ENCODE measurements around the gene WNT9A. TPM values are rescaled to one million over a fixed set of nuclear protein-coding genes. Genes with fewer than 3 reads are reported as not detected.

The WNT9A gene
- total and polyA plus RNA-seq, 7 experiments from 2014 or later: 0.29 TPM; not detected in 6

DNA sequence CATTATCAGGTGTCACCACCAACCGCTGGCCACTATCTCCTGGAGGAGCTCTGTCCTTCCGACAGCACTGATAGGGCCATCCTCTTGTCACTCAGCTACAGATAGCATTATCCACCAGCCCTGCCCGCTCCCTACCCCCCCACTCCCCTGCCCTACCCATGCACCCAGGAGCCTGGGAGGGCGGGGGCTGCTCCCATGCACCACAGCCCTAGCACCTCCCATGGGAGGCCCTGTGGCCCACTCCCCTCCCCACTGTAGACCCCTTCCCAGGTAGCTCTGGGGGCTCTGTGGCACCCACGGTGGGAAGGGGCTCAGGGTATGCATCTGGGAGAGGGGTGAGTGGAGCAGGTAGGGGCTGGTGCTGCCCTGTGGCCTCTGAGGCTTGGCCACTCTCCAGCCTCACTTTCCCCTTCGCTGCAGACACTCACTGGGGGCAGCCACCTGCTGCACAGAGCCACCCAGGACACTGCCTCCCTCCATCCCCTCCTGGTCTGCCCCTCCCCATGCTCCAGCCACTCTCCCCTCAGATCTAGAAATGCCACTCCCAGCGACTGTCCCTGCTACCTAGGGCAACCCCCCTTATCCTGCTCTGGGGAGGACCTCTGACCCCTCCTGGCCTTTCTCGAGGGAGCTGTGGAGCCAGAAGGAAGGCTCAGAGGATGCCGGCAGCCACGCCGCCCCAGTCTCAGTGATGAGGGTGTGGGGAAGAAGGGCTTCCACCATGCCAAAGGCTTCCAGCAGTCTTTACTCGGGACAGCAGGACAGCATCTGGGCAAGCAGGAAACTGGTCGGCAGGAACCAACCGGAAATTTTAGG lies 58.5 kb downstream of the WNT9A start:
- POLR2A ChIA-PET: interaction anchor here (0.5 to 0.6 kb wide), 2 partner anchors 25 to 1654 kb away, joined by 3 to 5 read pairs; no protein-coding TSS in a partner anchor
- H3K4me1 Mint-ChIP-seq: peaks cover 9 to 45% (median 27%) of the 10 kb centered on the region in 7 donors
- Histone ChIP-seq H3K27ac (ENCODE audit: low read depth, low read length) (peak overlapping the region; percentile 75), H3K4me3 (ENCODE audit: low read length) (no peak overlapping the region), H3K9me3 (ENCODE audit: control insufficient read depth in 2 of 3, low read length in 3 of 3) (no peaks in the 10 kb centered on the region), H3K4me1 (ENCODE audit: control insufficient read depth in 2 of 2, insufficient read depth in 2 of 2, low read length in 2 of 2) (peaks cover 25 to 37% of the 10 kb centered on the region in 2 donors), H3K36me3 (ENCODE audit: control insufficient read depth in 2 of 3, insufficient read depth in 3 of 3, low read length in 3 of 3) (no peaks in the 10 kb centered on the region), H3K27me3 (ENCODE audit: control insufficient read depth in 2 of 2, insufficient read depth in 2 of 2, low read length in 2 of 2) (no peaks in the 10 kb centered on the region)
- H3K36me3 Mint-ChIP-seq: no peaks in the 10 kb centered on the region
- DNase-seq: peak in 1 of 9 donors; percentile 15
- H3K9me3 Mint-ChIP-seq: peaks cover 0 to 2% (median 0%) of the 10 kb centered on the region in 11 donors
- peak overlapping the region in 1 of 10 donors; percentile 19 for H3K4me3 Mint-ChIP-seq
- CTCF ChIA-PET: interaction anchor here (0.8 kb wide), 1 partner anchor 40 kb away, joined by 3 read pairs; no protein-coding TSS in a partner anchor
- no peak for ATAC-seq
- intact Hi-C loops (cut with micrococcal nuclease): loop anchor here (5.0 to 10.0 kb wide), 4 partner anchors 58 to 127 kb away; partner anchors contain the start of gene WNT9A (in 1 of the 2)
- peaks cover 0 to 2% (median 0%) of the 10 kb centered on the region in 5 donors for H3K27me3 Mint-ChIP-seq
- H3K27ac Mint-ChIP-seq: peak overlapping the region in 7 of 9 donors; percentile 69 to 89 (median 80)

DNA sequence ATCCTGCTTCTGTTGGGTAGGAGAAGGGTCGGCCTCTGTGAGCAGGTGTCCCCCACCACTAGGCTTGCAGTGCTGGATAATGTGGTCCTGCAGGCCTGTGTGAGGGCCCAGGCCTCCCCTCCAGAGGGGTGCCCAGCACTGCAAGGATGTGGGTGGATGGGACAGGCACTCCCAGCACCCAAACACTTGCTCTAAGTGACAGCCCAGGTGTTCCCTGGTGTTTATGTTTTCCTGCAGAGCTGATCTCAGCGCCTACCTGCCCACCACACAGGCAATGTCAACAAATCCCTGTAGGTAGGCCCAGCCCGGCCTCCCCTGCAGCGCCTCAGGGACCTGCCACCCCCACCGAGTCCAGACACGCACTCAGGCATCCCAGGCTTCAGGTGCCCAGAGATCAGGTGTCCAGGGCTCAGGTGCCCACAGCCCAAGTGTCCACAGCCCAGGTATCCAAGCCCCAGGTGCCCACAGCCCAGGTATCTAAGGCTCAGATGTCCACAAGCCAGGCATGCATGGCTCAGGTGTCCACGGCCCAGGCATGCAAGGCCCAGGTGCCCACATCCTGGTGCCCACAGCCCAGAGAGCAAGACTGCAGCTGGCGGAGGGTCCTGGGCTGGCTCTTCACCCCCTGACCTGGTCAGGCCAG lies 59.2 kb downstream of the WNT9A start:
- Histone ChIP-seq H3K4me3 (ENCODE audit: low read length) (no peak overlapping the region), H3K36me3 (ENCODE audit: control insufficient read depth in 2 of 3, insufficient read depth in 3 of 3, low read length in 3 of 3) (no peaks in the 10 kb centered on the region), H3K9me3 (ENCODE audit: control insufficient read depth in 2 of 3, low read length in 3 of 3) (no peaks in the 10 kb centered on the region), H3K27ac (ENCODE audit: low read depth, low read length) (peak overlapping the region; percentile 75), H3K27me3 (ENCODE audit: control insufficient read depth in 2 of 2, insufficient read depth in 2 of 2, low read length in 2 of 2) (no peaks in the 10 kb centered on the region), H3K4me1 (ENCODE audit: control insufficient read depth in 2 of 2, insufficient read depth in 2 of 2, low read length in 2 of 2) (peaks cover 30 to 40% of the 10 kb centered on the region in 2 donors)
- no peak for ATAC-seq
- no peaks in the 10 kb centered on the region for H3K36me3 Mint-ChIP-seq
- DNase-seq: peak in 1 of 9 donors; percentile 14
- H3K27ac Mint-ChIP-seq: peak overlapping the region in 8 of 9 donors; percentile 36 to 93 (median 81)
- H3K27me3 Mint-ChIP-seq: peaks cover 0 to 2% (median 0%) of the 10 kb centered on the region in 5 donors
- ChIA-PET CTCF (interaction anchor here (0.8 kb wide), 1 partner anchor 39 kb away, joined by 3 read pairs; no protein-coding TSS in a partner anchor), POLR2A (interaction anchor here (1.0 kb wide), 1 partner anchor 125 kb away, joined by 3 read pairs; no protein-coding TSS in a partner anchor)
- peak overlapping the region in 4 of 10 donors; percentile 16 to 86 (median 52) for H3K4me3 Mint-ChIP-seq
- H3K4me1 Mint-ChIP-seq: peaks cover 9 to 50% (median 23%) of the 10 kb centered on the region in 7 donors
- H3K9me3 Mint-ChIP-seq: peaks cover 0 to 2% (median 0%) of the 10 kb centered on the region in 11 donors
- intact Hi-C loops (cut with micrococcal nuclease): loop anchor here (5.0 to 10.0 kb wide), 4 partner anchors 59 to 126 kb away; partner anchors contain the start of gene WNT9A (in 1 of the 2)

DNA sequence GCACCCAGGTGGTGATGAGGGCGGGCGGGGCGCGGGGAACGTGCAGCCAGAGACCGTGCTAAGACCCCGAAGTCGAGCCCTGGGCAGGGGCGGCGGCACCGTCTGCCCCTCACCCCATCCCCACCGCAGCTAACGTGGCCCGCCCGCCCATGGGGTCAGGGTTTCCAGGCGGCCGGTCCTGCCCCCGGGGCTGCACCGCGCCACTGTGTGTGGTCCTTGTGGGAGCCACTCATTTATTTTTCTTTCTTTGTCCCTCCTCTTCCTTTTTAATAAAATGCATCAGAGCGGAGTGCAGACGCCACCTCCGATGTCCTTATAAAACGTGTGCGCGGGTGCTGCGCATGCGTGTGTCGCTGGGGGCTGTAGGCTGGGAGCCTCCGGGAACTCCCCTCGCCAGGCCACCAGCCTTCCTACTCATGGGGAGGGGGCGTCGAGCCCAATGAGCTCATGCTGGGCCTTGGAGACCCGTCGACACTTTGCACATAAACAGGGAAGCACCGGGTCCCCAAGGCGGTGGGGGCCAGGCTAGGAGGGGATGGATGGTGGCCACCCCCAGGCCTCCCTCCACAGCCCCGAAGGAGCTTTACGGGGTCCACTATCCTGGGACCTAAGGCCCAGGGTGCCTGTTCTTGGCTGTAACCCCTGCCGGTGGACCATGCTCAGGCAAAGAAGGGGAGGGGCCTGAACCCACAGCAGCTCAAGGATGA lies 59.9 kb downstream of the WNT9A start:
- peak overlapping the region in 9 of 10 donors; percentile 44 to 86 (median 77) for H3K4me3 Mint-ChIP-seq
- intact Hi-C loops (cut with micrococcal nuclease): loop anchor here (1.0 to 10.0 kb wide), 6 partner anchors 17 to 126 kb away; partner anchors contain the start of gene WNT9A (in 1 of the 2)
- POLR2A ChIA-PET: interaction anchor here (0.6 to 1.0 kb wide), 3 partner anchors 65 to 125 kb away, joined by 3 read pairs; no protein-coding TSS in a partner anchor
- DNase-seq (peak in 4 of 9 donors; percentile 20 to 35 (median 26)), ATAC-seq (no peak)
- Histone ChIP-seq H3K4me1 (ENCODE audit: control insufficient read depth in 2 of 2, insufficient read depth in 2 of 2, low read length in 2 of 2) (peaks cover 30 to 46% of the 10 kb centered on the region in 2 donors), H3K27ac (ENCODE audit: low read depth, low read length) (peak overlapping the region; percentile 75), H3K36me3 (ENCODE audit: control insufficient read depth in 2 of 3, insufficient read depth in 3 of 3, low read length in 3 of 3) (no peaks in the 10 kb centered on the region), H3K4me3 (ENCODE audit: low read length) (peak overlapping the region; percentile 43), H3K9me3 (ENCODE audit: control insufficient read depth in 2 of 3, low read length in 3 of 3) (no peaks in the 10 kb centered on the region), H3K27me3 (ENCODE audit: control insufficient read depth in 2 of 2, insufficient read depth in 2 of 2, low read length in 2 of 2) (no peaks in the 10 kb centered on the region)
- peaks cover 9 to 56% (median 23%) of the 10 kb centered on the region in 7 donors for H3K4me1 Mint-ChIP-seq
- peaks cover 0 to 2% (median 0%) of the 10 kb centered on the region in 5 donors for H3K27me3 Mint-ChIP-seq
- peaks cover 0 to 2% (median 0%) of the 10 kb centered on the region in 11 donors for H3K9me3 Mint-ChIP-seq
- H3K27ac Mint-ChIP-seq: peak overlapping the region; percentile 68 to 94 (median 90)
- CTCF ChIA-PET: no interaction called here
- no peaks in the 10 kb centered on the region for H3K36me3 Mint-ChIP-seq

DNA sequence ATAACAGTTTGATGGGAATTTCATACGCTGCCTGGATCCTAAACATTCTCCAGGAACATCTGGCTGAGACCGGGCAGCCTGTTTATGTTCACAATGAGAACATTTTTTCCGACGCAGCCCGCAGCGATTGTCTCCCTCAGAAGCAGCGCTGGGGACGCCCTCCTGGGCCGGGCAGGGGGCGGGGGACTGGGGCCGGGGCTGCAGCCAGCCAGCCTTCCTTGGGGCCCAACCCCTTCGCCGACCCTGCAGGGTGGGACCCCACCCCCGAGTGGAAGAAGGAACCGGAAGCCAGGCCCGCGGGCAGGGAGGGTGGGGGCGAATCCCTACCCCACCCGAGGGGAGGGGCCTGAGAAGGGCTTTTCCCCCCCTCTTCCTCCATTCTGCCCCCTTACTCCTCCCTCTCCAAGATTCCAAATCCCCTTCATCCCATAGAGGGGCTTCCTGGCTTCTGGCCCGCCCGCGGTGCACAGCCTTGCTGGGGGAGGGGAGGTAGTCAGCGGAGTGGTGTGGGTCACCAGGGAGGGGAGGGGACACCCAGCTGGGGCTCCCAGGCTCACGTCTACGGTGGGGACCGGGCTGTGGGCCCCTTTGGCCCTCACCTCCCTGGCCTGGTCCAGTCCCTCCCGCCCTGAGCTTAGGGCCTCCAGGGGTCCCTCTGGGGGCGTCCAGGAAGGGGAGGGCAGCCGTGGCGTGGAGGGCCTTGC lies 60.6 kb downstream of the WNT9A start:
- H3K4me1 ChIP-seq (ENCODE audit: control insufficient read depth in 2 of 2, insufficient read depth in 2 of 2, low read length in 2 of 2): peaks cover 30 to 47% of the 10 kb centered on the region in 2 donors

DNA sequence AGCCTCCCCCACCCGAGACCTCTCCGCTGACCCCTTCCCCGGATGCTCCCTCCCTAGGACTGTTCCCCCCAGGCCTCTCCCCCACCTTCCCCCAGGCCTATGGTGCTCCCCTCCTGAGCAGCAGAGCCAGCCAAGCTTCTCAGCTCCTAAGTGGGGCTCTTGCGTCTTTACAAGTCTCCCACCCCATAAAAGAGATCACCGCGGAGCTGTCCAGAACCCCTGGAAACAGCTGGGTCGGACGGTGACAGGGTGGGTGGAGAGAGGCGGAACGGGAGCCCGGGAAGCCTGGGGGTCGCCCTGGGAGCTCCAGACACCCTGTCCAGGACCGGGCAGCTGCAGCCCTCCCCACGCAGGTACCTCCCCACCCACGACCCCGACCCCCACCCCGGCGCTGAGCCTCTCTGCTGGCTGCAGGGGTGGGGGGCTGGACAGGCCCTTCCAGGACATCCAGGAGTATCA lies 61.2 kb downstream of the WNT9A start:
- CTCF ChIA-PET: no interaction called here

More for the DNA sequence above, 60.6 kb downstream of the WNT9A start:
- Mint-ChIP-seq H3K36me3 (no peaks in the 10 kb centered on the region), H3K27me3 (peaks cover 0 to 4% (median 0%) of the 10 kb centered on the region in 5 donors), H3K27ac (peak overlapping the region in 8 of 9 donors; percentile 76 to 94 (median 92)), H3K9me3 (no peaks in the 10 kb centered on the region), H3K4me3 (peak overlapping the region; percentile 17 to 84 (median 74)), H3K4me1 (peaks cover 9 to 60% (median 27%) of the 10 kb centered on the region in 7 donors)
- H3K9me3 ChIP-seq (ENCODE audit: control insufficient read depth in 2 of 3, low read length in 3 of 3): no peaks in the 10 kb centered on the region
- CTCF ChIA-PET: no interaction called here
- H3K27me3 ChIP-seq (ENCODE audit: control insufficient read depth in 2 of 2, insufficient read depth in 2 of 2, low read length in 2 of 2): no peaks in the 10 kb centered on the region
- ATAC-seq (peak; percentile 36), DNase-seq (peak in 8 of 9 donors; percentile 20 to 42 (median 35))
- intact Hi-C loops (cut with micrococcal nuclease): loop anchor here (1.0 to 10.0 kb wide), 7 partner anchors 16 to 125 kb away; partner anchors contain the start of gene WNT9A (in 1 of the 2)
- H3K4me3 ChIP-seq (ENCODE audit: low read length): peak overlapping the region; percentile 43
- POLR2A ChIA-PET: interaction anchor here (0.6 to 3.6 kb wide), 4 partner anchors 17 to 121 kb away, joined by 3 to 13 read pairs (median 4); no protein-coding TSS in a partner anchor
- no peaks in the 10 kb centered on the region for H3K36me3 ChIP-seq (ENCODE audit: control insufficient read depth in 2 of 3, insufficient read depth in 3 of 3, low read length in 3 of 3)
- H3K27ac ChIP-seq (ENCODE audit: low read depth, low read length): peak overlapping the region; percentile 75

More for the DNA sequence above, 61.2 kb downstream of the WNT9A start:
- H3K4me1 ChIP-seq (ENCODE audit: control insufficient read depth in 2 of 2, insufficient read depth in 2 of 2, low read length in 2 of 2): peaks cover 30 to 47% of the 10 kb centered on the region in 2 donors
- H3K27me3 ChIP-seq (ENCODE audit: control insufficient read depth in 2 of 2, insufficient read depth in 2 of 2, low read length in 2 of 2): no peaks in the 10 kb centered on the region
- intact Hi-C loops (cut with micrococcal nuclease): loop anchor here (1.0 to 10.0 kb wide), 6 partner anchors 16 to 124 kb away; partner anchors contain the start of gene WNT9A (in 1 of the 2)
- no peaks in the 10 kb centered on the region for H3K9me3 ChIP-seq (ENCODE audit: control insufficient read depth in 2 of 3, low read length in 3 of 3)
- H3K9me3 Mint-ChIP-seq: no peaks in the 10 kb centered on the region
- H3K4me3 Mint-ChIP-seq: peak overlapping the region; percentile 17 to 84 (median 74)
- H3K36me3 ChIP-seq (ENCODE audit: control insufficient read depth in 2 of 3, insufficient read depth in 3 of 3, low read length in 3 of 3): no peaks in the 10 kb centered on the region
- H3K27ac Mint-ChIP-seq: peak overlapping the region in 8 of 9 donors; percentile 76 to 94 (median 92)
- H3K4me1 Mint-ChIP-seq: peaks cover 9 to 60% (median 27%) of the 10 kb centered on the region in 7 donors
- H3K4me3 ChIP-seq (ENCODE audit: low read length): peak overlapping the region; percentile 43
- H3K36me3 Mint-ChIP-seq: no peaks in the 10 kb centered on the region
- DNase-seq (no peak), ATAC-seq (no peak)
- peaks cover 0 to 6% (median 0%) of the 10 kb centered on the region in 5 donors for H3K27me3 Mint-ChIP-seq
- peak overlapping the region; percentile 75 for H3K27ac ChIP-seq (ENCODE audit: low read depth, low read length)
- POLR2A ChIA-PET: interaction anchor here (0.6 to 3.6 kb wide), 7 partner anchors 14 to 1224 kb away, joined by 3 to 14 read pairs (median 3); no protein-coding TSS in a partner anchor

Data from naive thymus-derived CD4-positive, alpha-beta T cell (primary cell).